ENCODE results near the gene EPHB1.
"Not testable (repeated sequence)": the region's sequence is repeated elsewhere in the genome, so short reads cannot be mapped to it uniquely, and the experiment has no call there.

EPHB1 gene

GRCh38 chr3:135056084-135056730 is 261.1 kb downstream of the EPHB1 start:
- H3K4me3 ChIP-seq (ENCODE audit: low read depth, low read length), result no peak overlapping the region
- H3K9me3 ChIP-seq, result no peaks in the 10 kb centered on the region
- no peak for TF ChIP-seq CTCF (IDR thresholded peaks at IDR 0.05; ENCODE audit: low read depth, low read length)
- no peaks in the 10 kb centered on the region for H3K4me1 ChIP-seq
- no peak for DNase-seq
- no peaks in the 10 kb centered on the region for H3K27me3 ChIP-seq
- H3K36me3 ChIP-seq, result no peaks in the 10 kb centered on the region

- no peaks in the 10 kb centered on the region for H3K36me3 ChIP-seq
- DNase-seq, result no peak
- no peak for TF ChIP-seq CTCF (IDR thresholded peaks at IDR 0.05; ENCODE audit: low read depth, low read length)
- no peaks in the 10 kb centered on the region for H3K4me1 ChIP-seq
- no peaks in the 10 kb centered on the region for H3K27me3 ChIP-seq
- H3K9me3 ChIP-seq, result no peaks in the 10 kb centered on the region
- H3K4me3 ChIP-seq (ENCODE audit: low read depth, low read length), result no peak overlapping the region
Measured at GRCh38 chr3:135056733-135057310, 261.8 kb downstream of the EPHB1 start.

GRCh38 chr3:135057996-135058395 is 262.9 kb downstream of the EPHB1 start:
- no peak for TF ChIP-seq CTCF (IDR thresholded peaks at IDR 0.05; ENCODE audit: low read depth, low read length)
- DNase-seq, result no peak
- no peaks in the 10 kb centered on the region for H3K4me1 ChIP-seq

GRCh38 chr3:135059580-135059979 is 264.5 kb downstream of the EPHB1 start:
- H3K36me3 ChIP-seq, result no peaks in the 10 kb centered on the region
- no peak for TF ChIP-seq CTCF (IDR thresholded peaks at IDR 0.05; ENCODE audit: low read depth, low read length)

More at GRCh38 chr3:135057996-135058395, 262.9 kb downstream of the EPHB1 start:
- no peak overlapping the region for H3K4me3 ChIP-seq (ENCODE audit: low read depth, low read length)
- H3K36me3 ChIP-seq, result no peaks in the 10 kb centered on the region
- no peaks in the 10 kb centered on the region for H3K9me3 ChIP-seq
- H3K27me3 ChIP-seq, result no peaks in the 10 kb centered on the region

GRCh38 chr3:135066844-135067727 is 272.0 kb downstream of the EPHB1 start:
- not testable (repeated sequence) for H3K4me3 ChIP-seq (ENCODE audit: low read depth, low read length); H3K4me1 ChIP-seq; H3K36me3 ChIP-seq; DNase-seq; H3K27me3 ChIP-seq; H3K9me3 ChIP-seq

More at GRCh38 chr3:135059580-135059979, 264.5 kb downstream of the EPHB1 start:
- no peaks in the 10 kb centered on the region for H3K4me1 ChIP-seq
- no peaks in the 10 kb centered on the region for H3K27me3 ChIP-seq
- no peak for DNase-seq
- H3K9me3 ChIP-seq, result no peaks in the 10 kb centered on the region
- H3K4me3 ChIP-seq (ENCODE audit: low read depth, low read length), result no peak overlapping the region

GRCh38 chr3:135068011-135068410 is 273.0 kb downstream of the EPHB1 start:
- no peak for TF ChIP-seq CTCF (IDR thresholded peaks at IDR 0.05; ENCODE audit: low read depth, low read length)
- Histone ChIP-seq H3K27me3 (no peaks in the 10 kb centered on the region), H3K4me1 (no peaks in the 10 kb centered on the region)

More at GRCh38 chr3:135068011-135068410, 273.0 kb downstream of the EPHB1 start:
- Histone ChIP-seq H3K9me3 (no peaks in the 10 kb centered on the region), H3K36me3 (no peaks in the 10 kb centered on the region), H3K4me3 (ENCODE audit: low read depth, low read length) (no peak overlapping the region)
- DNase-seq, result no peak
